SK-N-SH (cell line): ENCODE data around the gene HACE1. TPM values are rescaled to one million over a fixed set of nuclear protein-coding genes. Genes with fewer than 3 reads are reported as not detected.

Source experiments
- CTCF ChIA-PET: fragments of 300-600, 350-600 bp; formaldehyde crosslinking; extraction: SDS; loops from one replicate; lab custom pipeline; 2021; lab: Yijun Ruan, JAX
- POLR2A ChIA-PET: fragments of 350-600 bp; sonication (Branson Sonifier 250); formaldehyde crosslinking; extraction: SDS; loops from one replicate; lab custom pipeline; 2020; ENCODE audit warnings: antibody characterized with exemption, inconsistent platforms; lab: Yijun Ruan, JAX
- DNase-seq: peaks from one replicate; pipeline ENCODE4 v3.0.0; 2012
- H2AFZ ChIP-seq: fragments of 200-600 bp; sonication (generic); 2 replicates; pipeline ENCODE4 v1.8.1; 2016; ENCODE audit warnings: antibody characterized with exemption, mild to moderate bottlenecking, low read depth
- H3F3A ChIP-seq: fragments of 200-600 bp; sonication (generic); replicated peaks from 2 replicates; pipeline ENCODE3; 2016; ENCODE audit warnings: antibody characterized with exemption, mild to moderate bottlenecking; ENCODE audit not compliant: insufficient read depth
- H3K27ac ChIP-seq, 2 experiments: fragments of 200-500 bp in 1 of 2; fragments of 200-600 bp in 1 of 2; sonication (Bioruptor generic) in 1 of 2; sonication (generic), shearing (Covaris generic) in 1 of 2; 2 replicates each; pipeline versions ENCODE4 v1.5.1 to v1.6.1; 2014 to 2016; ENCODE audit warnings: low read depth in 2 of 2, inconsistent platforms in 1 of 2, low read length in 1 of 2, mild to moderate bottlenecking in 1 of 2, mixed read lengths in 1 of 2
- H3K27me3 ChIP-seq: fragments of 200-600 bp; sonication (generic), shearing (Covaris generic); 2 replicates; pipeline ENCODE4 v1.6.1; 2016; ENCODE audit warnings: mixed run types; ENCODE audit not compliant: insufficient read depth
- H3K36me3 ChIP-seq, 2 experiments: fragments of 200-500 bp in 1 of 2; fragments of 200-600 bp in 1 of 2; sonication (Bioruptor generic) in 1 of 2; sonication (generic) in 1 of 2; replicated peaks in 1 of 2; 2 replicates each; pipeline versions ENCODE3 to v1.5.1; 2014 to 2016; ENCODE audit warnings: low read length in 1 of 2, mild to moderate bottlenecking in 1 of 2; ENCODE audit not compliant: insufficient read depth in 2 of 2, control insufficient read depth in 1 of 2
- H3K4me1 ChIP-seq, 2 experiments: fragments of 200-500 bp in 1 of 2; fragments of 200-600 bp in 1 of 2; sonication (Bioruptor generic) in 1 of 2; sonication (generic), shearing (Covaris generic) in 1 of 2; 2 replicates each; pipeline versions ENCODE4 v1.5.1 to v1.6.1; 2014 to 2016; ENCODE audit warnings: low read depth in 1 of 2, low read length in 1 of 2, mixed run types in 1 of 2; ENCODE audit not compliant: insufficient read depth in 2 of 2, control insufficient read depth in 1 of 2
- H3K4me2 ChIP-seq: fragments of 200-600 bp; sonication (generic), shearing (Covaris generic); 2 replicates; pipeline ENCODE4 v1.6.1; 2017; ENCODE audit warnings: mixed run types
- H3K4me3 ChIP-seq, 2 experiments: fragments of 200-500 bp in 1 of 2; fragments of 200-600 bp in 1 of 2; sonication (Bioruptor generic) in 1 of 2; sonication (generic), shearing (Covaris generic) in 1 of 2; 2 replicates each; pipeline versions ENCODE4 v1.5.1 to v1.8.1; 2014 to 2016; ENCODE audit warnings: low read depth in 2 of 2, inconsistent platforms in 1 of 2, low read length in 1 of 2, mild to moderate bottlenecking in 1 of 2, mixed read lengths in 1 of 2, moderate library complexity in 1 of 2
- H3K79me2 ChIP-seq: fragments of 200-600 bp; sonication (generic); 2 replicates; pipeline ENCODE4 v1.8.1; 2017; ENCODE audit warnings: mild to moderate bottlenecking; ENCODE audit not compliant: insufficient read depth
- H3K9ac ChIP-seq: fragments of 200-600 bp; sonication (generic); 2 replicates; pipeline ENCODE4 v1.6.1; 2017; ENCODE audit warnings: mixed run types
- H3K9me2 ChIP-seq: fragments of 200-600 bp; sonication (generic); 2 replicates; pipeline ENCODE4 v1.6.1; 2017; ENCODE audit warnings: mixed run types
- H3K9me3 ChIP-seq: fragments of 200-600 bp; sonication (generic); 2 replicates; pipeline ENCODE4 v1.6.1; 2017; ENCODE audit warnings: mixed run types, mild to moderate bottlenecking, moderate library complexity
- H4K20me1 ChIP-seq: fragments of 200-600 bp; sonication (generic); 2 replicates; pipeline ENCODE4 v1.6.1; 2017; ENCODE audit warnings: mild to moderate bottlenecking, mixed run types; ENCODE audit not compliant: insufficient read depth
- CHD2 ChIP-seq: fragments of 150-350 bp; IDR thresholded peaks from 2 replicates; pipeline ENCODE4 v1.6.1; 2018; ENCODE audit warnings: low read length; ENCODE audit not compliant: partially characterized antibody
- CTCF ChIP-seq: fragments of 200-600 bp; sonication (generic); IDR thresholded peaks from 2 replicates; pipeline ENCODE4 v1.6.1; 2017; ENCODE audit warnings: antibody characterized with exemption, mild to moderate bottlenecking, moderate library complexity
- ELF1 ChIP-seq: IDR thresholded peaks from 2 replicates; pipeline ENCODE4 v1.4.0; 2012
- EZH2phosphoT487 ChIP-seq: fragments of 200-600 bp; sonication (generic); IDR thresholded peaks from 2 replicates; pipeline ENCODE4 v1.6.1; 2017; ENCODE audit warnings: low read depth, mixed run types, mild to moderate bottlenecking, antibody characterized with exemption, moderate library complexity, borderline replicate concordance
- FOXJ3 ChIP-seq: sonication (generic); formaldehyde crosslinking; IDR thresholded peaks from 2 replicates; pipeline ENCODE4 v1.5.1; 2020; ENCODE audit warnings: mild to moderate bottlenecking, missing genetic modification reagents
- GATA2 ChIP-seq: sonication (generic); formaldehyde crosslinking; IDR thresholded peaks from 2 replicates; pipeline ENCODE4 v1.5.0; 2020; ENCODE audit warnings: mild to moderate bottlenecking, missing genetic modification reagents
- IRF3 ChIP-seq: fragments of 150-350 bp; IDR thresholded peaks from 2 replicates; pipeline ENCODE4 v1.6.1; 2016; ENCODE audit warnings: mild to moderate bottlenecking, low read depth, low read length
- MAX ChIP-seq: IDR thresholded peaks from 2 replicates; pipeline ENCODE4 v1.4.0; 2012; ENCODE audit warnings: low read depth
- NRF1 ChIP-seq: IDR thresholded peaks from 2 replicates; pipeline ENCODE4 v1.6.1; 2012; ENCODE audit warnings: low read depth, mild to moderate bottlenecking, low read length
- POLR2AphosphoS5 ChIP-seq: IDR thresholded peaks from 2 replicates; pipeline ENCODE4 v1.6.1; 2012; ENCODE audit warnings: low read depth, low read length
- RAD21 ChIP-seq: IDR thresholded peaks from 2 replicates; pipeline ENCODE4 v1.6.1; 2012; ENCODE audit warnings: mild to moderate bottlenecking, low read length
- RFX5 ChIP-seq: IDR thresholded peaks from 2 replicates; pipeline ENCODE4 v1.6.1; 2012; ENCODE audit warnings: mild to moderate bottlenecking, improper control_type of control experiment, low read length
- RXRA ChIP-seq: IDR thresholded peaks from 2 replicates; pipeline ENCODE4 v1.4.0; 2012; ENCODE audit warnings: low read depth, mild to moderate bottlenecking, borderline replicate concordance
- SIN3A ChIP-seq: IDR thresholded peaks from 2 replicates; pipeline ENCODE4 v1.6.1; 2012; ENCODE audit warnings: low read depth, mild to moderate bottlenecking, low read length, moderate library complexity, borderline replicate concordance
- TCF12 ChIP-seq: IDR thresholded peaks from 2 replicates; pipeline ENCODE4 v1.4.0; 2012
- USF2 ChIP-seq: fragments of 150-350 bp; IDR thresholded peaks from 2 replicates; pipeline ENCODE4 v1.6.1; 2017; ENCODE audit warnings: antibody characterized with exemption, low read length, low read depth, borderline replicate concordance
- YY1 ChIP-seq: IDR thresholded peaks from 2 replicates; pipeline ENCODE4 v1.4.0; 2012; ENCODE audit warnings: low read depth, mild to moderate bottlenecking
- WGBS: methylation state at CpG from one replicate; pipeline ENCODE4 v1.1.6; 2017; ENCODE audit warnings: low lambda C conversion rate; 5-methylcytosine and 5-hydroxymethylcytosine counted together
- polyA plus RNA-seq, 3 experiments: library from polyadenylated mRNA; depleted of rRNA; stranded (reverse); fragments of >200 nt; gene quantifications; 2 replicates each; pipeline ENCODE4 v1.2.3, GENCODE V29; 2012

HACE1 gene
- polyA plus RNA-seq, 1 of the 3 experiments (the other 2 are of a cell fraction), result 6.2 TPM

- no peaks in the 10 kb centered on the region for H3K9me3 ChIP-seq
- no peaks in the 10 kb centered on the region for H3K79me2 ChIP-seq
- no peaks in the 10 kb centered on the region for H3K27me3 ChIP-seq
- no peak for TF ChIP-seq USF2
- no peak overlapping the region for H3K4me2 ChIP-seq
- peaks cover 0 to 12% of the 10 kb centered on the region in 2 experiments; a peak in 2 of 4 replicates for H3K4me1 ChIP-seq
- no peaks in the 10 kb centered on the region for H4K20me1 ChIP-seq
- 93% methylated on average over 3 of the region's 3 CpGs for WGBS
- no peak overlapping the region for H3K4me3 ChIP-seq
- DNase-seq, result no peak
- H3K27ac ChIP-seq, result no peak overlapping the region
- no peak overlapping the region for H2AFZ ChIP-seq
- H3F3A ChIP-seq, result peaks cover under 1% of the 10 kb centered on the region
- H3K9me2 ChIP-seq, result no peaks in the 10 kb centered on the region
- ChIA-PET POLR2A (no interaction called here), CTCF (interaction anchor here (0.6 to 1.4 kb wide), 2 partner anchors 54 to 283 kb away, joined by 3 to 4 read pairs; no protein-coding TSS in a partner anchor)
- H3K36me3 ChIP-seq, result peaks cover 7 to 8% of the 10 kb centered on the region in 2 experiments
- no peak overlapping the region for H3K9ac ChIP-seq
These were observed 64.4 kb downstream of the HACE1 start for GRCh38 chr6:104795363-104795762.

GRCh38 chr6:104789770-104790190, 69.9 kb downstream of the HACE1 start:
- H3F3A ChIP-seq, result peaks cover 19% of the 10 kb centered on the region
- POLR2A ChIA-PET, result no interaction called here
- WGBS, result 37% methylated on average over 5 of the region's 5 CpGs
- no peak for DNase-seq
- H3K27me3 ChIP-seq, result no peaks in the 10 kb centered on the region
- CTCF ChIA-PET, result interaction anchor here (0.7 to 2.4 kb wide), 7 partner anchors 10 to 288 kb away, joined by 3 to 13 read pairs (median 4); no protein-coding TSS in a partner anchor
- H3K4me3 ChIP-seq, result no peak overlapping the region
- no peak overlapping the region for H2AFZ ChIP-seq
- no peaks in the 10 kb centered on the region for H3K79me2 ChIP-seq
- H3K27ac ChIP-seq, result peak overlapping the region; percentile 14 to 64; a peak in 2 of 4 replicates
- H3K4me1 ChIP-seq, result peaks cover 17 to 21% of the 10 kb centered on the region in 2 experiments; a peak in 3 of 4 replicates
- no peaks in the 10 kb centered on the region; the same call in 1 of the 2 replicates for H3K9me3 ChIP-seq
- peaks cover 12 to 20% of the 10 kb centered on the region in 2 experiments for H3K36me3 ChIP-seq
- H3K4me2 ChIP-seq, result peak overlapping the region; percentile 39; the same call in 1 of the 2 replicates
- H3K9me2 ChIP-seq, result no peaks in the 10 kb centered on the region
- no peak overlapping the region for H3K9ac ChIP-seq
- no peaks in the 10 kb centered on the region for H4K20me1 ChIP-seq
- TF ChIP-seq CTCF, result peak; percentile 49
- 0 out of 2 replicates have a peak, but pooled peaks have one; percentile 9 for TF ChIP-seq POLR2AphosphoS5
- no peak for TF ChIP-seq FOXJ3 (CRISPR knock-in tag)
- TF ChIP-seq RAD21, result peak; percentile 59
- TF ChIP-seq, all 33 proteins: peak for 3

- no peak overlapping the region for H3K4me2 ChIP-seq
- H3K4me3 ChIP-seq, result no peak overlapping the region
- H3K9me2 ChIP-seq, result no peaks in the 10 kb centered on the region
- H2AFZ ChIP-seq, result no peak overlapping the region
- H3K27me3 ChIP-seq, result no peaks in the 10 kb centered on the region
- no peaks in the 10 kb centered on the region for H3K79me2 ChIP-seq
- peaks cover 22% of the 10 kb centered on the region for H3F3A ChIP-seq
- DNase-seq, result no peak
- H3K36me3 ChIP-seq, result peaks cover 16 to 20% of the 10 kb centered on the region in 2 experiments
- H3K27ac ChIP-seq, result peak overlapping the region; percentile 43 to 62
- WGBS, result 71% methylated on average over 2 of the region's 2 CpGs
- no peaks in the 10 kb centered on the region for H4K20me1 ChIP-seq
- peaks cover 24 to 34% of the 10 kb centered on the region in 2 experiments; a peak in 3 of 4 replicates for H3K4me1 ChIP-seq
- ChIA-PET CTCF (no interaction called here), POLR2A (no interaction called here)
- H3K9ac ChIP-seq, result no peak overlapping the region
- H3K9me3 ChIP-seq, result no peaks in the 10 kb centered on the region; the same call in 1 of the 2 replicates
- TF ChIP-seq USF2 (no peak), NRF1 (no peak), TCF12 (no peak), IRF3 (no peak), CHD2 (no peak), YY1 (no peak), RXRA (no peak), MAX (no peak), SIN3A (no peak), RFX5 (no peak), GATA2 (no peak), EZH2phosphoT487 (no peak), RAD21 (no peak), ELF1 (no peak)
These were observed 71.3 kb downstream of the HACE1 start for GRCh38 chr6:104788400-104788799.
